ENCODE data around the gene EVX2.

EVX2 gene

GRCh38 chr2:176083796-176084261 lies at the start of gene EVX2:
EVX2 (minus strand) TSS chr2:176083962; CDS start chr2:176083776, 186 bp downstream.
- DNase-seq (ENCODE audit: low read depth in 2 of 2), result no peak

- no peak for DNase-seq (ENCODE audit: low read depth in 2 of 2)
These were observed 49.6 kb upstream of the EVX2 start for GRCh38 chr2:176133389-176133788.

- DNase-seq (ENCODE audit: low read depth in 2 of 2), result no peak
These were observed 48.7 kb upstream of the EVX2 start for GRCh38 chr2:176132205-176133171.

- no peak for DNase-seq (ENCODE audit: low read depth in 2 of 2)
These were observed 48.0 kb upstream of the EVX2 start for GRCh38 chr2:176131848-176132158.

GRCh38 chr2:176130957-176131847 lies 47.4 kb upstream of the EVX2 start:
- DNase-seq (ENCODE audit: low read depth in 2 of 2), result no peak

GRCh38 chr2:176130147-176130956 lies 46.6 kb upstream of the EVX2 start:
- DNase-seq (ENCODE audit: low read depth in 2 of 2), result peak in 1 of 2 donors; percentile 17

GRCh38 chr2:176129813-176130146 lies 46.0 kb upstream of the EVX2 start:
- DNase-seq (ENCODE audit: low read depth in 2 of 2), result no peak

GRCh38 chr2:176128982-176129796 lies 45.4 kb upstream of the EVX2 start, which contains the start of gene HOXD8:
HOXD8 (plus strand) TSS chr2:176129705; CDS start chr2:176130367, 662 bp downstream.
- no peak for DNase-seq (ENCODE audit: low read depth in 2 of 2)

- DNase-seq (ENCODE audit: low read depth in 2 of 2), result no peak
These were observed 44.6 kb upstream of the EVX2 start for GRCh38 chr2:176128172-176128981.

- DNase-seq (ENCODE audit: low read depth in 2 of 2), result no peak
These were observed 44.0 kb upstream of the EVX2 start for GRCh38 chr2:176127774-176128072.

GRCh38 chr2:176126929-176127773 lies 43.4 kb upstream of the EVX2 start:
- DNase-seq (ENCODE audit: low read depth in 2 of 2), result peak; percentile 38 to 44

- no peak for DNase-seq (ENCODE audit: low read depth in 2 of 2)
These were observed 42.0 kb upstream of the EVX2 start for GRCh38 chr2:176125772-176126054.

- DNase-seq (ENCODE audit: low read depth in 2 of 2), result no peak
These were observed 41.4 kb upstream of the EVX2 start for GRCh38 chr2:176124947-176125771.

- DNase-seq (ENCODE audit: low read depth in 2 of 2), result no peak
These were observed 40.6 kb upstream of the EVX2 start for GRCh38 chr2:176124110-176124946.

- DNase-seq (ENCODE audit: low read depth in 2 of 2), result no peak
These were observed 39.8 kb upstream of the EVX2 start for GRCh38 chr2:176123411-176124109.

- DNase-seq (ENCODE audit: low read depth in 2 of 2), result no peak
These were observed 39.1 kb upstream of the EVX2 start, which contains the start of gene HOXD9 for GRCh38 chr2:176122683-176123410. HOXD9 (plus strand) TSS chr2:176122719; CDS start chr2:176122769, 50 bp downstream.

Measured in stimulated activated CD8-positive, alpha-beta memory T cell treated with anti-CD3 and anti-CD28 coated beads, Interleukin-2, amount 100 ng/mL, for 48 hours (primary cell).